HG03064 (cell line): Measurements from ENCODE around the gene RASSF10.

Source experiments
- ATAC-seq: cut with Tn5 transposase; IDR thresholded peaks from one replicate; pipeline ENCODE4 v1.9.1; 2021; ENCODE audit warnings: low read depth; ENCODE audit not compliant: unreplicated experiment

RASSF10 gene

GRCh38 chr11:12993626-12994025, 15.5 kb upstream of the RASSF10 start:
- no peak for ATAC-seq

- no peak for ATAC-seq
Observed at GRCh38 chr11:12994476-12994875, 14.6 kb upstream of the RASSF10 start.

- no peak for ATAC-seq
Observed at GRCh38 chr11:12995188-12995587, 13.9 kb upstream of the RASSF10 start.

GRCh38 chr11:12995823-12996222, 13.3 kb upstream of the RASSF10 start:
- no peak for ATAC-seq

GRCh38 chr11:12997168-12997567, 11.9 kb upstream of the RASSF10 start:
- no peak for ATAC-seq

- ATAC-seq: no peak
Observed at GRCh38 chr11:12998336-12998735, 10.8 kb upstream of the RASSF10 start.

GRCh38 chr11:12999597-12999996, 9.5 kb upstream of the RASSF10 start:
- ATAC-seq: no peak

- ATAC-seq: no peak
Observed at GRCh38 chr11:13000116-13000515, 9.0 kb upstream of the RASSF10 start.

GRCh38 chr11:13000721-13001120, 8.4 kb upstream of the RASSF10 start:
- no peak for ATAC-seq

- ATAC-seq: no peak
Observed at GRCh38 chr11:13003736-13004493, 5.2 kb upstream of the RASSF10 start.

GRCh38 chr11:13007182-13008060, 1.7 kb upstream of the RASSF10 start:
- no peak for ATAC-seq

- no peak for ATAC-seq
Observed at GRCh38 chr11:13008061-13008435, 1.1 kb upstream of the RASSF10 start.

- ATAC-seq: no peak
Observed at GRCh38 chr11:13009476-13009920, 382 bp downstream of the RASSF10 start.

- ATAC-seq: no peak
Observed at GRCh38 chr11:13009921-13010748, 1.0 kb downstream of the RASSF10 start.

GRCh38 chr11:13010749-13011465, 1.8 kb downstream of the RASSF10 start:
- no peak for ATAC-seq

- no peak for ATAC-seq
Observed at GRCh38 chr11:13011466-13012055, 2.4 kb downstream of the RASSF10 start.

GRCh38 chr11:13012056-13012661, 3.0 kb downstream of the RASSF10 start:
- ATAC-seq: no peak

- no peak for ATAC-seq
Observed at GRCh38 chr11:13013054-13013488, 4.0 kb downstream of the RASSF10 start.

GRCh38 chr11:13015753-13016152, 6.6 kb downstream of the RASSF10 start:
- no peak for ATAC-seq
